H1 (cell line): ENCODE data around the gene NAIF1. TPM values are rescaled to one million over a fixed set of nuclear protein-coding genes. Genes with fewer than 3 reads are reported as not detected.

ENCODE experiments used
- CTCF ChIA-PET: fragments of 300-600 bp; sonication (Branson Sonifier 250); formaldehyde crosslinking; loops from one replicate; lab custom pipeline; 2021; ENCODE audit not compliant: partially characterized antibody; lab: Charles Lee
- POLR2A ChIA-PET: fragments of 300-600 bp; sonication (Branson Sonifier 250); formaldehyde crosslinking; loops from one replicate; lab custom pipeline; 2021; ENCODE audit warnings: inconsistent platforms; ENCODE audit not compliant: partially characterized antibody; lab: Charles Lee
- DNase-seq, 2 experiments: peaks; one replicate each; pipeline versions ENCODE4 v3.0.0 to v3.0.0-alpha.2; 2010 to 2022; ENCODE audit warnings: low spot score in 2 of 2, low read depth in 1 of 2, mixed read lengths in 1 of 2
- FAIRE-seq: peaks from 2 replicates; lab custom pipeline; 2011; peaks lifted over from hg19 to GRCh38; lab: Jason Lieb, UNC
- H2AFZ ChIP-seq: 2 replicates; pipeline ENCODE4 v1.8.1; 2012; ENCODE audit warnings: low read length, inconsistent platforms
- H2AK5ac ChIP-seq: 2 replicates; pipeline ENCODE4 v1.6.1; 2013; ENCODE audit warnings: low read depth, low read length
- H2BK120ac ChIP-seq: replicated peaks from 2 replicates; pipeline ENCODE3; 2013; ENCODE audit warnings: low read depth, low read length, inconsistent platforms
- H2BK12ac ChIP-seq: 2 replicates; pipeline ENCODE4 v1.6.1; 2013; ENCODE audit warnings: low read depth, low read length
- H2BK15ac ChIP-seq: 2 replicates; pipeline ENCODE4 v1.6.1; 2013; ENCODE audit warnings: low read length
- H2BK20ac ChIP-seq: 2 replicates; pipeline ENCODE4 v1.6.1; 2013; ENCODE audit warnings: low read length
- H2BK5ac ChIP-seq: 2 replicates; pipeline ENCODE4 v1.6.1; 2013; ENCODE audit warnings: low read depth, low read length
- H3K14ac ChIP-seq: 2 replicates; pipeline ENCODE4 v1.6.1; 2013; ENCODE audit warnings: inconsistent platforms; ENCODE audit not compliant: insufficient read length
- H3K18ac ChIP-seq: 2 replicates; pipeline ENCODE4 v1.6.1; 2013; ENCODE audit warnings: low read length; ENCODE audit errors: extremely low read depth
- H3K23ac ChIP-seq: 2 replicates; pipeline ENCODE4 v1.6.1; 2013; ENCODE audit warnings: inconsistent platforms; ENCODE audit not compliant: insufficient read length
- H3K23me2 ChIP-seq: 2 replicates; pipeline ENCODE4 v1.6.1; 2013; ENCODE audit warnings: low read depth, low read length
- H3K27ac ChIP-seq: 2 replicates; pipeline ENCODE4 v1.6.1; 2011; ENCODE audit warnings: low read depth, low read length, inconsistent platforms
- H3K27me3 ChIP-seq, 4 experiments: replicated peaks in 1 of 4; 1 replicate in 1 of 4; 2 replicates in 3 of 4; pipeline versions ENCODE4 v1.6.1 to v1.8.1; 2011 to 2013; ENCODE audit warnings: low read length in 3 of 4, mild to moderate bottlenecking in 3 of 4, inconsistent platforms in 2 of 4, mixed read lengths in 2 of 4, moderate library complexity in 1 of 4; ENCODE audit not compliant: control insufficient read depth in 3 of 4, insufficient read depth in 3 of 4; ENCODE audit errors: extremely low read depth in 1 of 4
- H3K36me3 ChIP-seq, 4 experiments: 2 replicates each; pipeline versions ENCODE4 v1.6.1 to v1.8.1; 2011 to 2013; ENCODE audit warnings: mild to moderate bottlenecking in 4 of 4, low read length in 3 of 4, moderate library complexity in 2 of 4, control low read depth in 1 of 4, inconsistent platforms in 1 of 4; ENCODE audit not compliant: insufficient read depth in 4 of 4, control insufficient read depth in 2 of 4
- H3K4ac ChIP-seq: replicated peaks from 2 replicates; pipeline ENCODE3; 2013; ENCODE audit warnings: low read length, low read depth, mixed read lengths, inconsistent platforms; ENCODE audit not compliant: insufficient read length
- H3K4me1 ChIP-seq, 4 experiments: replicated peaks in 1 of 4; 1 replicate in 1 of 4; 2 replicates in 3 of 4; pipeline versions ENCODE4 v1.6.1 to v1.8.1; 2011 to 2013; ENCODE audit warnings: low read length in 3 of 4, inconsistent platforms in 2 of 4, mixed read lengths in 1 of 4; ENCODE audit not compliant: insufficient read depth in 4 of 4, control insufficient read depth in 3 of 4
- H3K4me2 ChIP-seq, 2 experiments: 2 replicates each; pipeline versions ENCODE4 v1.6.1 to v1.8.1; 2011 to 2013; ENCODE audit warnings: low read depth in 2 of 2, low read length in 2 of 2, control low read depth in 1 of 2, inconsistent platforms in 1 of 2, mild to moderate bottlenecking in 1 of 2; ENCODE audit not compliant: insufficient read depth in 1 of 2
- H3K4me3 ChIP-seq, 4 experiments: fragments of 200-600, 300-600 bp in 1 of 4; sonication (generic), shearing (Covaris generic), sonication (Bioruptor Twin) in 1 of 4; 2 replicates each; pipeline versions ENCODE4 v1.5.1 to v1.8.1; 2011 to 2016; ENCODE audit warnings: low read length in 4 of 4, low read depth in 3 of 4, control low read depth in 2 of 4, inconsistent platforms in 2 of 4, mild to moderate bottlenecking in 2 of 4, mixed read lengths in 1 of 4, moderate library complexity in 1 of 4; ENCODE audit not compliant: insufficient read depth in 2 of 4; ENCODE audit errors: extremely low read depth in 1 of 4
- H3K56ac ChIP-seq: replicated peaks from 2 replicates; pipeline ENCODE3; 2013; ENCODE audit warnings: low read depth, mild to moderate bottlenecking, mixed read lengths, low read length, inconsistent platforms; ENCODE audit not compliant: insufficient read length
- H3K79me1 ChIP-seq: 2 replicates; pipeline ENCODE4 v1.6.1; 2013; ENCODE audit warnings: low read depth, low read length, control low read depth
- H3K79me2 ChIP-seq, 2 experiments: 2 replicates each; pipeline versions ENCODE4 v1.6.1 to v1.8.1; 2012 to 2013; ENCODE audit warnings: low read length in 2 of 2, mild to moderate bottlenecking in 2 of 2, inconsistent platforms in 1 of 2; ENCODE audit not compliant: insufficient read depth in 2 of 2, control insufficient read depth in 1 of 2
- H3K9ac ChIP-seq, 4 experiments: replicated peaks in 1 of 4; 1 replicate in 1 of 4; 2 replicates in 3 of 4; pipeline versions ENCODE4 v1.6.1 to v1.8.1; 2011 to 2013; ENCODE audit warnings: low read depth in 3 of 4, low read length in 3 of 4, control low read depth in 2 of 4, mild to moderate bottlenecking in 2 of 4, moderate library complexity in 2 of 4, inconsistent platforms in 1 of 4; ENCODE audit errors: extremely low read depth in 1 of 4
- H3K9me3 ChIP-seq, 2 experiments: 2 replicates each; pipeline versions ENCODE4 v1.6.1 to v1.8.1; 2012 to 2013; ENCODE audit warnings: mild to moderate bottlenecking in 2 of 2, moderate library complexity in 2 of 2, control low read depth in 1 of 2, inconsistent platforms in 1 of 2, low read depth in 1 of 2, low read length in 1 of 2, mixed read lengths in 1 of 2; ENCODE audit not compliant: insufficient read depth in 2 of 2
- H4K20me1 ChIP-seq, 2 experiments: replicated peaks in 1 of 2; 2 replicates each; pipeline versions ENCODE3 to v1.8.1; 2011 to 2013; ENCODE audit warnings: inconsistent platforms in 2 of 2, low read length in 2 of 2, mild to moderate bottlenecking in 1 of 2; ENCODE audit not compliant: insufficient read depth in 2 of 2, control insufficient read depth in 1 of 2
- H4K5ac ChIP-seq: 2 replicates; pipeline ENCODE4 v1.6.1; 2013; ENCODE audit warnings: low read length, low read depth, mixed read lengths, inconsistent platforms; ENCODE audit not compliant: insufficient read length
- H4K8ac ChIP-seq: 2 replicates; pipeline ENCODE4 v1.8.0; 2013; ENCODE audit warnings: mild to moderate bottlenecking, moderate library complexity, low read length, inconsistent platforms; ENCODE audit not compliant: insufficient read depth; ENCODE audit errors: extremely low read depth
- H4K91ac ChIP-seq: replicated peaks from 2 replicates; pipeline ENCODE3; 2013; ENCODE audit warnings: low read length, mixed read lengths, inconsistent platforms; ENCODE audit not compliant: insufficient read length
- WGBS, 2 experiments: shearing (Covaris generic) in 1 of 2; methylation state at CpG; one replicate each; pipeline versions ENCODE4 v1.1.6 to v1.1.7; 2013 to 2015; ENCODE audit warnings: low lambda C conversion rate in 2 of 2, mixed read lengths in 2 of 2, inconsistent platforms in 1 of 2, low coverage in 1 of 2, missing lambda C conversion rate in 1 of 2; ENCODE audit not compliant: insufficient replicate concordance in 2 of 2, insufficient coverage in 1 of 2, insufficient read length in 1 of 2; ENCODE audit errors: extremely low coverage in 1 of 2, missing lambda C conversion rate in 1 of 2; 5-methylcytosine and 5-hydroxymethylcytosine counted together
- polyA plus RNA-seq, 7 experiments: library from polyadenylated mRNA; depleted of rRNA in 3 of 7; stranded (reverse) in 5 of 7; unstranded in 2 of 7; fragments of >200 nt in 5 of 7; fragments of 200-250 nt in 2 of 7; gene quantifications; 1 replicate in 5 of 7; 2 replicates in 1 of 7; 4 replicates in 1 of 7; pipeline versions ENCODE4 v1.2.1 to v1.2.3, GENCODE V29; 2011 to 2013; ENCODE audit warnings: missing spikeins in 2 of 7, mixed read lengths in 2 of 7
- total RNA-seq: library from RNA; stranded (reverse); fragmentation: NEBNext Ultra II Directional; extraction: Animal tissue kit (Norgen Biotek cat#: 25700); gene quantifications from 2 replicates; pipeline ENCODE4 v1.2.1, GENCODE V29; 2021

NAIF1 gene
- total and polyA plus RNA-seq, 2 of the 8 experiments (the other 6 are each of a cell fraction or from before 2014, with no cell fraction given), result 8.7 to 9.0 TPM

DNA sequence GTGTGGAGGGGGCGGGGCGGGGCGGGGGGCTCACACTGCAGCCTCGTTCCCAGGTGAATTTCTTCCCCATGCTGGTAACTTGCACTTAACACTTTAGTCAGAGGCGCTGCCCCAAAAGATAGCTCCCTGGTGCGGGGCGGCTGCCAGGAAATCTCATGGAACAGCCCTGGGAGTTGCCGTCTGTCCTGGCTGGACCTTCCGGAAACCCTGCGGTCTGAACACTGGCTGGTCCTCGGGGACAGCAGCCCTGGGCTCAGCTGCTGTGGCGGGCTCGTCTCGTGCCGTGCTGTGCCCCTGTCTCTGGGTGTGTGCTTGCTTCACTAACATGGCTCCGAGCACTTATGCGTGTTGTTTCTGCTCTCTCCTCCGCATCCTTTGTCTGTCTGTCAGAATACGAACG lies 34.6 kb upstream of the NAIF1 start:
- H2AK5ac ChIP-seq, result no peak overlapping the region
- H3K79me1 ChIP-seq, result peaks cover 17% of the 10 kb centered on the region
- no peak overlapping the region for H3K4ac ChIP-seq
- no peak overlapping the region for H3K23ac ChIP-seq
- H3K79me2 ChIP-seq, result peaks cover 0 to 20% of the 10 kb centered on the region in 2 experiments; a peak in 2 of 4 replicates
- H3K9ac ChIP-seq, result no peak overlapping the region
- peaks cover 22 to 44% (median 29%) of the 10 kb centered on the region in 4 experiments for H3K36me3 ChIP-seq
- H3K18ac ChIP-seq, result no peak overlapping the region
- no peak overlapping the region for H3K27ac ChIP-seq
- H3K4me1 ChIP-seq, result peaks cover 11 to 28% (median 22%) of the 10 kb centered on the region in 4 experiments
- H4K20me1 ChIP-seq, result peaks cover 9 to 33% of the 10 kb centered on the region in 2 experiments
- no peak overlapping the region for H4K91ac ChIP-seq
- no peak overlapping the region for H2AFZ ChIP-seq
- H4K8ac ChIP-seq, result no peak overlapping the region; the same call in 1 of the 2 replicates
- no peak overlapping the region for H2BK20ac ChIP-seq
- POLR2A ChIA-PET, result interaction anchor here (1.2 to 12.1 kb wide), 4 partner anchors 7 to 123 kb away, joined by 4 to 119 read pairs (median 31); no protein-coding TSS in a partner anchor
- WGBS, 2 experiments, result 91% methylated on average over 11 of the region's 20 CpGs; no CpG with 5 or more reads in 1 of the 2 experiments
- H2BK120ac ChIP-seq, result no peak overlapping the region
- no peak overlapping the region for H2BK12ac ChIP-seq
- H3K14ac ChIP-seq, result no peak overlapping the region
- no peak overlapping the region for H3K4me2 ChIP-seq
- H3K23me2 ChIP-seq, result peaks cover 9% of the 10 kb centered on the region
- FAIRE-seq (no peak), DNase-seq (no peak)
- H3K56ac ChIP-seq, result no peak overlapping the region
- H3K27me3 ChIP-seq, result no peaks in the 10 kb centered on the region
- CTCF ChIA-PET, result interaction anchor here (1.6 to 10.5 kb wide), 5 partner anchors 13 to 159 kb away, joined by 3 to 114 read pairs (median 32); no protein-coding TSS in a partner anchor
- H3K4me3 ChIP-seq, result no peak overlapping the region
- no peaks in the 10 kb centered on the region for H3K9me3 ChIP-seq
- H4K5ac ChIP-seq, result no peak overlapping the region
- no peak overlapping the region for H2BK5ac ChIP-seq
- no peak overlapping the region for H2BK15ac ChIP-seq
